GM10248 (cell line): Measurements from ENCODE around the gene MANSC1.

Experiments used
- CTCF ChIA-PET: fragments of 300-600 bp; sonication (Branson Sonifier 250); formaldehyde crosslinking; extraction: SDS; loops from one replicate; lab custom pipeline; 2021; ENCODE audit warnings: antibody characterized with exemption; lab: Yijun Ruan, JAX
- POLR2A ChIA-PET: fragments of 350-650 bp; sonication (Branson Sonifier 250); formaldehyde crosslinking; extraction: SDS; loops from one replicate; lab custom pipeline; 2020; ENCODE audit warnings: antibody characterized with exemption; lab: Yijun Ruan, JAX
- DNase-seq: peaks from one replicate; pipeline ENCODE4 v3.0.0; 2012; ENCODE audit errors: extremely low spot score
- CTCF ChIP-seq: IDR thresholded peaks from 2 replicates; pipeline ENCODE4 v1.5.1; 2012; ENCODE audit warnings: mild to moderate bottlenecking, low read depth; ENCODE audit errors: extremely low read depth, missing control alignments, control extremely low read depth

MANSC1 gene

GRCh38 chr12:12278899-12279298 is 71.1 kb downstream of the MANSC1 start:
- ChIA-PET CTCF (interaction anchor here (1.0 to 1.4 kb wide), 3 partner anchors 16 to 49 kb away, joined by 3 to 4 read pairs (median 3); no protein-coding TSS in a partner anchor), POLR2A (interaction anchor here (1.5 kb wide), 1 partner anchor 11 kb away, joined by 3 read pairs; no protein-coding TSS in a partner anchor)
- no peak for DNase-seq
- no peak for TF ChIP-seq CTCF
